HG03354 (cell line): ENCODE results near the gene TBL1X.

Experiments used
- ATAC-seq: cut with Tn5 transposase; IDR thresholded peaks from one replicate; pipeline ENCODE4 v1.9.1; 2021; ENCODE audit warnings: mild to moderate bottlenecking; ENCODE audit not compliant: unreplicated experiment, poor library complexity, severe bottlenecking

The TBL1X gene

GRCh38 chrX:9492901-9493300 is 28.0 kb downstream of the TBL1X start:
- ATAC-seq: no peak

- ATAC-seq: no peak
These were observed 29.1 kb downstream of the TBL1X start for GRCh38 chrX:9493936-9494335.

GRCh38 chrX:9494771-9495170 is 29.9 kb downstream of the TBL1X start:
- no peak for ATAC-seq

- no peak for ATAC-seq
These were observed 30.6 kb downstream of the TBL1X start for GRCh38 chrX:9495496-9495895.

- ATAC-seq: no peak
These were observed 33.4 kb downstream of the TBL1X start for GRCh38 chrX:9498236-9498635.

- no peak for ATAC-seq
These were observed 35.7 kb downstream of the TBL1X start for GRCh38 chrX:9500584-9500983.

- no peak for ATAC-seq
These were observed 36.5 kb downstream of the TBL1X start for GRCh38 chrX:9501362-9501761.

GRCh38 chrX:9503261-9503660 is 38.4 kb downstream of the TBL1X start:
- no peak for ATAC-seq

- ATAC-seq: no peak
These were observed 45.5 kb downstream of the TBL1X start for GRCh38 chrX:9510366-9510765.

- no peak for ATAC-seq
These were observed 46.1 kb downstream of the TBL1X start for GRCh38 chrX:9510980-9511379.

- no peak for ATAC-seq
These were observed 50.6 kb downstream of the TBL1X start for GRCh38 chrX:9515489-9515888.

- ATAC-seq: peak; percentile 74
These were observed 51.2 kb downstream of the TBL1X start for GRCh38 chrX:9515973-9516538.

GRCh38 chrX:9516635-9517034 is 51.8 kb downstream of the TBL1X start:
- no peak for ATAC-seq

GRCh38 chrX:9518051-9518450 is 53.2 kb downstream of the TBL1X start:
- ATAC-seq: no peak

GRCh38 chrX:9518889-9519288 is 54.0 kb downstream of the TBL1X start:
- no peak for ATAC-seq

GRCh38 chrX:9519546-9520216 is 54.8 kb downstream of the TBL1X start:
- no peak for ATAC-seq

GRCh38 chrX:9520217-9520590 is 55.3 kb downstream of the TBL1X start:
- ATAC-seq: no peak

- no peak for ATAC-seq
These were observed 57.7 kb downstream of the TBL1X start for GRCh38 chrX:9522378-9523155.

- ATAC-seq: no peak
These were observed 60.8 kb downstream of the TBL1X start for GRCh38 chrX:9525511-9526248.

- no peak for ATAC-seq
These were observed 62.1 kb downstream of the TBL1X start for GRCh38 chrX:9526965-9527364.
